AG04449 (cell line): Measurements from ENCODE around the gene TMEM50A.
A peak's percentile ranks its signal among the peaks of the same experiment; 100 is the strongest.
"Not testable (repeated sequence)": the region's sequence is repeated elsewhere in the genome, so short reads cannot be mapped to it uniquely, and the experiment has no call there.

Source experiments
- CTCF ChIA-PET: fragments of 350-600 bp; formaldehyde crosslinking; extraction: SDS; loops from one replicate; lab custom pipeline; 2021; ENCODE audit warnings: antibody characterized with exemption; lab: Yijun Ruan, JAX
- POLR2A ChIA-PET: fragments of 400-600, 350-600 bp; formaldehyde crosslinking; extraction: SDS; loops from one replicate; lab custom pipeline; 2020; ENCODE audit warnings: antibody characterized with exemption, inconsistent platforms; lab: Yijun Ruan, JAX
- DNase-seq: peaks from one replicate; pipeline ENCODE4 v3.0.0-alpha.2; 2010; ENCODE audit warnings: low read depth, low spot score
- H3K4me3 ChIP-seq: 2 replicates; pipeline ENCODE4 v1.5.1; 2011; ENCODE audit warnings: low read depth, mild to moderate bottlenecking, control low read depth, low read length
- TF ChIP-seq, protein P1 (sequence below): IDR thresholded peaks from one replicate; pipeline ENCODE4 v1.5.1; 2011; ENCODE audit warnings: mild to moderate bottlenecking, moderate library complexity, low read length, control low read depth, inconsistent platforms; ENCODE audit not compliant: insufficient read depth; ENCODE audit errors: missing control alignments

Gene TMEM50A

DNA sequence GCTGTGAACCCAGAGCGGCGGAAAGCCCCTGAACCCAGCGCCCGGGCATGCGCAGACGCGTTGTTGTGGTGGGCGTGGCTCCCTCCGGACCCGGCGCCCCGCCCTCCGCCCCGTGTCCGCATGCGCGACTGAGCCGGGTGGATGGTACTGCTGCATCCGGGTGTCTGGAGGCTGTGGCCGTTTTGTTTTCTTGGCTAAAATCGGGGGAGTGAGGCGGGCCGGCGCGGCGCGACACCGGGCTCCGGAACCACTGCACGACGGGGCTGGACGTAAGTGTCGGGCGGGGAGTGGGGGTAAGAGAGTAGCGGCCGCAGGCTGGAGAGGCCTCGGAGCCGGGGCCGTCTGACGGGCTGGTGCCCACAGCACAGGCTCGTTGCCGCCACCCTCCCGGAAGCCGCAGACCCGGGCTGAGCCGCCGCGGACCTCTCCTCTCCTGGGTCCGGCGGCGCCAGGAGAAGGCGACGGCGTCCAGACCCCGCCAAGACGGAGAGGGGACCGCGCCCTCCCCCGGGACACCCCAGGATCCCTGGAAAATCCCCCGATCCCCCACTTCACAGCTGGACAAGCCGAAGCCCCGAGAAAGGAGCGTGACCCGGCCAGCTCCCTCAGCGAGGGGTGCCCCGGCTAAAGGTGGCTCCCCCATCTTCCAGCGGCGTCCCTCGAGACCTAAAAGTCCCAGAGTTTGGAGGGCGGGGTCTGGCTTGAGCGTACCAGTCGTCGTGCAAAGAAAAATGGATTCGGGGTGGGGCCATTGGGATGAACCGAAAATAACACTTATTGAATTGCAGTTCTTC is at the start of gene TMEM50A:
Gene TMEM50A (plus strand): TSS at position 147 of the 794 bp plus-strand sequence. CDS start 2,153 bp downstream, outside the sequence.
- no peak for DNase-seq
- CTCF ChIA-PET: no interaction called here
- POLR2A ChIA-PET: no interaction called here
- peak within 1 kb of the TSS; percentile 80 for H3K4me3 ChIP-seq
- TF ChIP-seq, protein P1, sequence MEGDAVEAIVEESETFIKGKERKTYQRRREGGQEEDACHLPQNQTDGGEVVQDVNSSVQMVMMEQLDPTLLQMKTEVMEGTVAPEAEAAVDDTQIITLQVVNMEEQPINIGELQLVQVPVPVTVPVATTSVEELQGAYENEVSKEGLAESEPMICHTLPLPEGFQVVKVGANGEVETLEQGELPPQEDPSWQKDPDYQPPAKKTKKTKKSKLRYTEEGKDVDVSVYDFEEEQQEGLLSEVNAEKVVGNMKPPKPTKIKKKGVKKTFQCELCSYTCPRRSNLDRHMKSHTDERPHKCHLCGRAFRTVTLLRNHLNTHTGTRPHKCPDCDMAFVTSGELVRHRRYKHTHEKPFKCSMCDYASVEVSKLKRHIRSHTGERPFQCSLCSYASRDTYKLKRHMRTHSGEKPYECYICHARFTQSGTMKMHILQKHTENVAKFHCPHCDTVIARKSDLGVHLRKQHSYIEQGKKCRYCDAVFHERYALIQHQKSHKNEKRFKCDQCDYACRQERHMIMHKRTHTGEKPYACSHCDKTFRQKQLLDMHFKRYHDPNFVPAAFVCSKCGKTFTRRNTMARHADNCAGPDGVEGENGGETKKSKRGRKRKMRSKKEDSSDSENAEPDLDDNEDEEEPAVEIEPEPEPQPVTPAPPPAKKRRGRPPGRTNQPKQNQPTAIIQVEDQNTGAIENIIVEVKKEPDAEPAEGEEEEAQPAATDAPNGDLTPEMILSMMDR: no peak

DNA sequence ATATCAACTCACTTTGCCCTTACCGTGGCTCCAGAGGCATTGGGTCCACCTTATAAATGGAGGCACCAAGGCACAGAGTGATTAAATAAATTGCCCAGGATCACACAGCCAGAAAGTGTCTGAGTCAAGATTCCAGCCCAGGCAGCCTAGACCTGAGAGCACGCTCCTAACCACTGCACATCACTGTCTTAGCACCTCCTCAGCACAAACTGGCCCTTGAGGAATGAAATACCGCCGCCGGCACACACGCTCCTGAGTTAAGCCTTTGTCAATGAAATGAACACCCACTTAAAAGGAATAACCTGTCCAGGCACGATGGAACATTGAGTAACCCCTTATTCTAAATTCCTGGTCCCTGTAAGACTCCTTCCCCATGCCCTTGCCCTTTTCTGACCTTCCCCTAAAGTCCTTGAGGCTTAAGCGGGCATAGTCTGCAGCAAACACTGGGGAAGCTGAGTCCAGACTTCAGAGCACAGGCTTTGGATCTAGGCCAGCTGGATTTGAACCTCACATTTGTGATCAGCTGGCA is 49.5 kb upstream of the TMEM50A start:
- H3K4me3 ChIP-seq, POLR2A ChIA-PET, DNase-seq, CTCF ChIA-PET: not testable (repeated sequence)

DNA sequence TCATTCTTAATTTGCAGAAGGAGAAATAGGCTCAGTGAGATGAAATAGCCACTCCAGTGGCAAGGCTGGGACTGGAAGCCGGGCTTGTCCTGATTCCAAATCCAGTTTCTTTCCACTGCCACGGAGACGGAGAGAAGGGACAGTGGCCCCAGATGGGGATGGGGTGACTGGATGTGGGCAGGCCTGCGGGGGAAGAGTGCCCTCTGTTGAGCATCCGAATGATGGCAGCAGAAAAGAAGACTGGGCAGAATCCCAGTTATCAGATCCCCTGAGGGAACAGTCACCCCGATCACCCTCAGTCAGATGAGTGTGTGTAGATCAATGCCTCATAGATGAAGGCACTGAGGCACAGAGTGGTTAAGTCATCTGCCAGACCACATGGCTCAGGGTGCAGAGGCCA is 48.1 kb upstream of the TMEM50A start:
- CTCF ChIA-PET, DNase-seq, POLR2A ChIA-PET, H3K4me3 ChIP-seq: not testable (repeated sequence)

- CTCF ChIA-PET, POLR2A ChIA-PET, DNase-seq, H3K4me3 ChIP-seq: not testable (repeated sequence)
Measured at GRCh38 chr1:25293426-25293825, 44.7 kb upstream of the TMEM50A start.

DNA sequence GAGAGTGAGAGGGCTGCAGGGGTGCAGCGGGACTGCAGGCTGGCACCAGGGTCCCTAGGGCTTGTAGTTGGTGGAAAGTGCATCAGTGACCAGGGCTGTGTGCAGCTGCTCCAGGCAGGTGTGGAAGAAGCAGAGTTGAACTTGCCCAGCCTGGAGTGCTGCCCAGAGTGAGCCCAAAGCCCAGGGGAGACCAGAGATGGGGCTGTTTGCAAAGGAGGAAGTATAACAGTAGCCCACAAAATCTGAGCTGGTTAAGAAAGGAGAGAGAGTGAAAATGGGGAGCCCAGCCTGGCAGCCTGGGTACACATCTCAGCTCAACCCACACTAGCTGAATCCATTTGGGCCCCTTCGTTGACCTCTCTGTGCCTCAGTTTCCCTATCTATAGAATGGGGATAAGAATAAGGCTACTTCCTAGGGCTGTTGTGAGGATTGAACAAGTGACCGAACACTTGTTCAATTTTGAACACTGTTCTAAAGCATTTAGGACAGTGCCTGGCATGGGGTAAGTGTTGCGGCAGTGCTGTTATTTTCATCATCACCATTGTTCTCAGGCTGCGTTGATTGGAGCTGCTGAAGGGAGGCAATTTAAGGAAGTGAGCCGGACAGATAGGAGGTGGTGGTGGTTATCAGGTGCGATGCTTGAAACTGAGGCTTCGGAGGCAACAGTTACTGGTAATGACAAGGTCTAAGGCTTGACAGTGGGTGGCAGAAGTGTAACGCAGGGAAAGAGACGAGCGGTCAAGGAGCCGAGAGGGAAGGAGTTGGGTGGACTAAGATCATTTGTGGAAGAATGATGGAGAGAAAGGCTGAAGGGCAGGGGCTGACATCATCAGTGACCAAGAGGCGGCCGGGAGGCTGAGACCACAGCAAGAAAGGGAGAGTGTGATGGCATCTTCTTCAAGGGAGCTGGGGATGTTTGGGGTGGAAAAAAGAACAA is 43.0 kb upstream of the TMEM50A start:
- CTCF ChIA-PET: interaction anchor here (0.6 kb wide), 1 partner anchor 75 kb away, joined by 3 read pairs; no protein-coding TSS in a partner anchor
- POLR2A ChIA-PET, DNase-seq, H3K4me3 ChIP-seq: not testable (repeated sequence)

DNA sequence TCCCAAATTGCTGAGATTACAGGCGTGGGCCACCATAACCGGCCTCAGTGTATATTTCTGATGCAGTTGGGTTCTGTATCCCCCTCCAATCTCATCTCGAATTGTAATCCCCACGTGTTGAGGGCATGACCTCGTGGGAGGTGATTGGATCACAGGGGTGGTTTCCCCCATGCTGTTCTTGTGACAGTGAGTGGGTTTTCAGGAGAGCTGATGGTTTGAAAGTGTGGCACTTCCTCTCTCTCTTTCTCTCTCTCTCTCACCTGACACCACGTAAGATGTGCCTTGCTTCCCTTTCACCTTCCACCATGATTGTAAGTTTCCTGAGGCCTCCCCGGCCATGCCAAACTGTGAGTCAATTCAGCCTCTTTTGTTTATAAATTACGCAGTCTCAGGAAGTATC is 41.6 kb upstream of the TMEM50A start:
- POLR2A ChIA-PET, CTCF ChIA-PET, DNase-seq, H3K4me3 ChIP-seq: not testable (repeated sequence)

GRCh38 chr1:25300729-25301128 is 37.4 kb upstream of the TMEM50A start:
- H3K4me3 ChIP-seq, CTCF ChIA-PET, POLR2A ChIA-PET, DNase-seq: not testable (repeated sequence)

GRCh38 chr1:25302330-25302729 is 35.8 kb upstream of the TMEM50A start:
- POLR2A ChIA-PET, DNase-seq, H3K4me3 ChIP-seq, CTCF ChIA-PET: not testable (repeated sequence)

DNA sequence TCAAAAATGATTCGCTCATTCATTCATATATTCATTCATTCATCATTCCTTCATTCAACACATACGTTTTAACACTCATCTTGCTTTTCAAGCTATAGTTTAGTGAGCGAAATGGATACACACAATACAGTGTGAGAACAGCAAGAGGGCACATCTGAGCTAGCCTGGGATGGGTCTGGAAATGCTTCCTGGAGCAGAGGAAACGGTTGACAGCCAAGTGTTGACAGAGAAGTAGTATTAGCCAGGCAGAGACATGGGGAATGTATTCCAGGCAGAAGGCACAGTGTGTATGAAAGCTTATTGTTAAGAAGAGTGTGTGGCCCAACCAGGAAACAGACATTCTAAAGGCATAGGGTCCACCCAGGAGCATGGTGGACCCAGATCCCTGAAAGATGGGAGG is 33.2 kb upstream of the TMEM50A start:
- H3K4me3 ChIP-seq, POLR2A ChIA-PET, DNase-seq, CTCF ChIA-PET: not testable (repeated sequence)

DNA sequence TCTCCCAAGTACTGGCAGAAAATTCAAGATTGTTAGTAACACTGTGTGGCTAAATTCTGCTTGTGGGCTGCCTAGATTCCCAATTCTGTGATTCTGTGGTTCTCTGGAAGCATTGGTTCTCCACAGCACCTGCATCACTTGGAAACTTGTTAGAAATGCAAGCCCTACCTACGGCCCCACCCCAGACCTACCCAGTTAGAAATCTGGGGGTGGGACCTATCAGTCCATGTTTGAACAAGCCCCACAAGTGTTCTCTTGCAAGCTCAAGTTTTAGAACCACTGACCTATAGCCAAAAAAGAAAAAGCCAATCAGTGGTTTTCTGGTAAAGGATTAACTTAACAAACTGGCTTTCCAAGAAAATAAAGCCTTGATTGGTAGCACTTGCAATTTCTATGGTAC is 30.0 kb upstream of the TMEM50A start:
- POLR2A ChIA-PET, DNase-seq, H3K4me3 ChIP-seq, CTCF ChIA-PET: not testable (repeated sequence)

DNA sequence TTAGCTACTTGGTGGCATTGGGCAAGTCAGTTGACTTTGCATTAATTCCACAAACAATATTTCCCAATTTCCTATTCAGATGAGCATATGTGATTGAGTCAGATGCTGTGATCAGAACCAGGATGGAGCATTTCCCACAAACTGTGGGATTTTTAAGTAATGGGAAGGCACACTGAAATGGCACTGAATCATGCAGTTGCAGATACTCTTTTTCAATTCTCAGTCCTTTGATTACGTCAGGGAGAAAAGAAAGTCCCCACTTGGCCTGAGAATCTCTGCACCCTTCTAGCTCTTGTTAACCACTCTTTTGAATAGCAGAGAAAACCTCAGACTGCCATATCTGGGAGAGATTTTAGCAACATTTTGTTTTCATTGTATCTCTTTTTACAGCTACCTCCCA is 29.0 kb upstream of the TMEM50A start:
- CTCF ChIA-PET, H3K4me3 ChIP-seq, POLR2A ChIA-PET: not testable (repeated sequence)
- DNase-seq: peak; percentile 34

DNA sequence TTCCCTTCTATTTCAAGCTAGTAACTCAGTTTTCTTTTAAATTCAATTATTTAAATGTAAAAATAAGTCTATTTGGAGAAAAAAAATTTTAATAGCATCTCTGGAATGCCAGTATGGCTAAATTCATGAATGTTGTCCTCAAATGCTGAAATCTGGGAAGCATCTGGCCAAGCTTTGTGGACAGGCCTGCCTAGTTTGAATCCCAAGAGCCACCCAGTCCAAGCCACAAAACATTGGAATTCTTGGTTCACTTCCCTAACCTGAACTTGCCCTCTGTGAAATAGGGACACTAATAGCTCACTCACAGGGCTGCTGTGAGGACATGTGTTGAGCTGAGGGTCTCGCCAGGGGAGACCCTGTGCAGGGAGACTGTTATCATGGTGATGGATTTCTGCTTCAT is 28.6 kb upstream of the TMEM50A start:
- DNase-seq, POLR2A ChIA-PET, H3K4me3 ChIP-seq, CTCF ChIA-PET: not testable (repeated sequence)

GRCh38 chr1:25312806-25313470 is 25.2 kb upstream of the TMEM50A start:
- CTCF ChIA-PET, H3K4me3 ChIP-seq, POLR2A ChIA-PET, DNase-seq: not testable (repeated sequence)

- CTCF ChIA-PET, POLR2A ChIA-PET, H3K4me3 ChIP-seq: not testable (repeated sequence)
- peak; percentile 78 for DNase-seq
Measured at GRCh38 chr1:25320314-25320938, 17.7 kb upstream of the TMEM50A start.
